ENCODE results near the gene PLA2G4B.

DNA sequence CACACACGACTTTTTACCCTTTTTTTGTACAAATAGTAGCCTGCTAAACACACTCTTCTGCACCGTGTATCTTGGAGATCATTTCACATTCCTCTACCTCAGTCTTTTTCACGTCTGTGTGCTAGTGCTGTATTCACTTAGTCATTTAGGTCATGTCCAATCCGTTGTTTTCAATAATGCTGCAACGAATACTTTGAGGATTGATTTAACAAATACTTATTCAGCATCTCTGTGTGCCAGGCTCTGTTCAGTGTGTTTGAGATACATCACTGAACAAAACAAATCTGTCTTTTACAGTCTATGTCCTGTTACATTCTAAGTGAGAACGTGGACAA lies 9.9 kb upstream of the PLA2G4B start:
- TF ChIP-seq, protein P1, sequence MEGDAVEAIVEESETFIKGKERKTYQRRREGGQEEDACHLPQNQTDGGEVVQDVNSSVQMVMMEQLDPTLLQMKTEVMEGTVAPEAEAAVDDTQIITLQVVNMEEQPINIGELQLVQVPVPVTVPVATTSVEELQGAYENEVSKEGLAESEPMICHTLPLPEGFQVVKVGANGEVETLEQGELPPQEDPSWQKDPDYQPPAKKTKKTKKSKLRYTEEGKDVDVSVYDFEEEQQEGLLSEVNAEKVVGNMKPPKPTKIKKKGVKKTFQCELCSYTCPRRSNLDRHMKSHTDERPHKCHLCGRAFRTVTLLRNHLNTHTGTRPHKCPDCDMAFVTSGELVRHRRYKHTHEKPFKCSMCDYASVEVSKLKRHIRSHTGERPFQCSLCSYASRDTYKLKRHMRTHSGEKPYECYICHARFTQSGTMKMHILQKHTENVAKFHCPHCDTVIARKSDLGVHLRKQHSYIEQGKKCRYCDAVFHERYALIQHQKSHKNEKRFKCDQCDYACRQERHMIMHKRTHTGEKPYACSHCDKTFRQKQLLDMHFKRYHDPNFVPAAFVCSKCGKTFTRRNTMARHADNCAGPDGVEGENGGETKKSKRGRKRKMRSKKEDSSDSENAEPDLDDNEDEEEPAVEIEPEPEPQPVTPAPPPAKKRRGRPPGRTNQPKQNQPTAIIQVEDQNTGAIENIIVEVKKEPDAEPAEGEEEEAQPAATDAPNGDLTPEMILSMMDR (IDR thresholded peaks at IDR 0.05), result no peak
- TF ChIP-seq POLR2A (IDR thresholded peaks at IDR 0.05) (no peak), EP300 (IDR thresholded peaks at IDR 0.05) (no peak)

Data from tibial nerve (tissue), 4 donors.